HG03378 (cell line): ENCODE results near the gene KLHL42.

ENCODE experiments used
- ATAC-seq: cut with Tn5 transposase; IDR thresholded peaks from one replicate; pipeline ENCODE4 v1.9.1; 2021; ENCODE audit warnings: mild to moderate bottlenecking, moderate library complexity; ENCODE audit not compliant: unreplicated experiment

KLHL42 gene

GRCh38 chr12:27852117-27852516 lies 72.1 kb downstream of the KLHL42 start:
- no peak for ATAC-seq
